ENCODE data around the gene JPT1.

Gene JPT1

GRCh38 chr17:75087558-75088453, 66.5 kb downstream of the JPT1 start, which contains the start of gene SLC16A5:
Gene SLC16A5 (plus strand): TSS chr17:75087954. CDS start chr17:75093637, 5,683 bp downstream.
- H3K27ac ChIP-seq: peak within 1 kb of the TSS; percentile 16; the same call in 1 of the 2 replicates
- no peak for TF ChIP-seq CTCF (conservative IDR thresholded peaks at IDR 0.05)

- no peak for TF ChIP-seq CTCF (conservative IDR thresholded peaks at IDR 0.05)
- H3K27ac ChIP-seq: peak overlapping the region; percentile 16; the same call in 1 of the 2 replicates
Observed at GRCh38 chr17:75087182-75087557, 67.1 kb downstream of the JPT1 start.

GRCh38 chr17:75086496-75087181, 67.7 kb downstream of the JPT1 start:
- no peak overlapping the region for H3K27ac ChIP-seq
- TF ChIP-seq CTCF (conservative IDR thresholded peaks at IDR 0.05): no peak

Measured in VCaP (cell line).